ENCODE results near the gene CTSF. TPM values are rescaled to one million over a fixed set of nuclear protein-coding genes. Genes with fewer than 3 reads are reported as not detected.

CTSF gene
- total and polyA plus RNA-seq, 2 of the 8 experiments (the other 6 are each of a cell fraction or from before 2014, with no cell fraction given): 0.58 to 2.3 TPM

GRCh38 chr11:66592457-66593302 lies 24.3 kb upstream of the CTSF start, which contains the start of the genes CCDC87 and CCS (continued):
- TF ChIP-seq TBP (IDR thresholded peaks at IDR 0.05; ENCODE audit: low read depth, low read length) (no peak; the same call in 1 of the 2 replicates), KDM5A (IDR thresholded peaks at IDR 0.05; ENCODE audit: low read length) (no peak), NANOG (IDR thresholded peaks at IDR 0.05; ENCODE audit: insufficient read depth, low read depth, low read length, poor library complexity, severe bottlenecking) (no peak), CHD2 (IDR thresholded peaks at IDR 0.05; ENCODE audit: low read length) (no peak), SIRT6 (IDR thresholded peaks at IDR 0.05; ENCODE audit: low read length) (no peak), EGR1 (IDR thresholded peaks at IDR 0.05; ENCODE audit: borderline replicate concordance, low read depth, low read length) (no peak), JUN (IDR thresholded peaks at IDR 0.05; ENCODE audit: low read depth, low read length) (no peak), RXRA (IDR thresholded peaks at IDR 0.05; ENCODE audit: insufficient read depth, low read depth, low read length) (0 out of 2 replicates have a peak, but pooled peaks have one; percentile 8)
- TF ChIP-seq, protein P1, sequence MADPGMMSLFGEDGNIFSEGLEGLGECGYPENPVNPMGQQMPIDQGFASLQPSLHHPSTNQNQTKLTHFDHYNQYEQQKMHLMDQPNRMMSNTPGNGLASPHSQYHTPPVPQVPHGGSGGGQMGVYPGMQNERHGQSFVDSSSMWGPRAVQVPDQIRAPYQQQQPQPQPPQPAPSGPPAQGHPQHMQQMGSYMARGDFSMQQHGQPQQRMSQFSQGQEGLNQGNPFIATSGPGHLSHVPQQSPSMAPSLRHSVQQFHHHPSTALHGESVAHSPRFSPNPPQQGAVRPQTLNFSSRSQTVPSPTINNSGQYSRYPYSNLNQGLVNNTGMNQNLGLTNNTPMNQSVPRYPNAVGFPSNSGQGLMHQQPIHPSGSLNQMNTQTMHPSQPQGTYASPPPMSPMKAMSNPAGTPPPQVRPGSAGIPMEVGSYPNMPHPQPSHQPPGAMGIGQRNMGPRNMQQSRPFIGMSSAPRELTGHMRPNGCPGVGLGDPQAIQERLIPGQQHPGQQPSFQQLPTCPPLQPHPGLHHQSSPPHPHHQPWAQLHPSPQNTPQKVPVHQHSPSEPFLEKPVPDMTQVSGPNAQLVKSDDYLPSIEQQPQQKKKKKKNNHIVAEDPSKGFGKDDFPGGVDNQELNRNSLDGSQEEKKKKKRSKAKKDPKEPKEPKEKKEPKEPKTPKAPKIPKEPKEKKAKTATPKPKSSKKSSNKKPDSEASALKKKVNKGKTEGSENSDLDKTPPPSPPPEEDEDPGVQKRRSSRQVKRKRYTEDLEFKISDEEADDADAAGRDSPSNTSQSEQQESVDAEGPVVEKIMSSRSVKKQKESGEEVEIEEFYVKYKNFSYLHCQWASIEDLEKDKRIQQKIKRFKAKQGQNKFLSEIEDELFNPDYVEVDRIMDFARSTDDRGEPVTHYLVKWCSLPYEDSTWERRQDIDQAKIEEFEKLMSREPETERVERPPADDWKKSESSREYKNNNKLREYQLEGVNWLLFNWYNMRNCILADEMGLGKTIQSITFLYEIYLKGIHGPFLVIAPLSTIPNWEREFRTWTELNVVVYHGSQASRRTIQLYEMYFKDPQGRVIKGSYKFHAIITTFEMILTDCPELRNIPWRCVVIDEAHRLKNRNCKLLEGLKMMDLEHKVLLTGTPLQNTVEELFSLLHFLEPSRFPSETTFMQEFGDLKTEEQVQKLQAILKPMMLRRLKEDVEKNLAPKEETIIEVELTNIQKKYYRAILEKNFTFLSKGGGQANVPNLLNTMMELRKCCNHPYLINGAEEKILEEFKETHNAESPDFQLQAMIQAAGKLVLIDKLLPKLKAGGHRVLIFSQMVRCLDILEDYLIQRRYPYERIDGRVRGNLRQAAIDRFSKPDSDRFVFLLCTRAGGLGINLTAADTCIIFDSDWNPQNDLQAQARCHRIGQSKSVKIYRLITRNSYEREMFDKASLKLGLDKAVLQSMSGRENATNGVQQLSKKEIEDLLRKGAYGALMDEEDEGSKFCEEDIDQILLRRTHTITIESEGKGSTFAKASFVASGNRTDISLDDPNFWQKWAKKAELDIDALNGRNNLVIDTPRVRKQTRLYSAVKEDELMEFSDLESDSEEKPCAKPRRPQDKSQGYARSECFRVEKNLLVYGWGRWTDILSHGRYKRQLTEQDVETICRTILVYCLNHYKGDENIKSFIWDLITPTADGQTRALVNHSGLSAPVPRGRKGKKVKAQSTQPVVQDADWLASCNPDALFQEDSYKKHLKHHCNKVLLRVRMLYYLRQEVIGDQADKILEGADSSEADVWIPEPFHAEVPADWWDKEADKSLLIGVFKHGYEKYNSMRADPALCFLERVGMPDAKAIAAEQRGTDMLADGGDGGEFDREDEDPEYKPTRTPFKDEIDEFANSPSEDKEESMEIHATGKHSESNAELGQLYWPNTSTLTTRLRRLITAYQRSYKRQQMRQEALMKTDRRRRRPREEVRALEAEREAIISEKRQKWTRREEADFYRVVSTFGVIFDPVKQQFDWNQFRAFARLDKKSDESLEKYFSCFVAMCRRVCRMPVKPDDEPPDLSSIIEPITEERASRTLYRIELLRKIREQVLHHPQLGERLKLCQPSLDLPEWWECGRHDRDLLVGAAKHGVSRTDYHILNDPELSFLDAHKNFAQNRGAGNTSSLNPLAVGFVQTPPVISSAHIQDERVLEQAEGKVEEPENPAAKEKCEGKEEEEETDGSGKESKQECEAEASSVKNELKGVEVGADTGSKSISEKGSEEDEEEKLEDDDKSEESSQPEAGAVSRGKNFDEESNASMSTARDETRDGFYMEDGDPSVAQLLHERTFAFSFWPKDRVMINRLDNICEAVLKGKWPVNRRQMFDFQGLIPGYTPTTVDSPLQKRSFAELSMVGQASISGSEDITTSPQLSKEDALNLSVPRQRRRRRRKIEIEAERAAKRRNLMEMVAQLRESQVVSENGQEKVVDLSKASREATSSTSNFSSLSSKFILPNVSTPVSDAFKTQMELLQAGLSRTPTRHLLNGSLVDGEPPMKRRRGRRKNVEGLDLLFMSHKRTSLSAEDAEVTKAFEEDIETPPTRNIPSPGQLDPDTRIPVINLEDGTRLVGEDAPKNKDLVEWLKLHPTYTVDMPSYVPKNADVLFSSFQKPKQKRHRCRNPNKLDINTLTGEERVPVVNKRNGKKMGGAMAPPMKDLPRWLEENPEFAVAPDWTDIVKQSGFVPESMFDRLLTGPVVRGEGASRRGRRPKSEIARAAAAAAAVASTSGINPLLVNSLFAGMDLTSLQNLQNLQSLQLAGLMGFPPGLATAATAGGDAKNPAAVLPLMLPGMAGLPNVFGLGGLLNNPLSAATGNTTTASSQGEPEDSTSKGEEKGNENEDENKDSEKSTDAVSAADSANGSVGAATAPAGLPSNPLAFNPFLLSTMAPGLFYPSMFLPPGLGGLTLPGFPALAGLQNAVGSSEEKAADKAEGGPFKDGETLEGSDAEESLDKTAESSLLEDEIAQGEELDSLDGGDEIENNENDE (IDR thresholded peaks at IDR 0.05; ENCODE audit: insufficient replicate concordance, low read length): no peak
- TF ChIP-seq, protein P2, sequence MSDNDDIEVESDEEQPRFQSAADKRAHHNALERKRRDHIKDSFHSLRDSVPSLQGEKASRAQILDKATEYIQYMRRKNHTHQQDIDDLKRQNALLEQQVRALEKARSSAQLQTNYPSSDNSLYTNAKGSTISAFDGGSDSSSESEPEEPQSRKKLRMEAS (IDR thresholded peaks at IDR 0.05): peak; percentile 93

Data from H1 (cell line).